Vagina (tissue), 2 donors: Measurements from ENCODE around the gene SLC25A17. TPM values are rescaled to one million over a fixed set of nuclear protein-coding genes. Genes with fewer than 3 reads are reported as not detected.

Experiments used
- DNase-seq, 2 donors: peaks; one replicate each; pipeline ENCODE4 v3.0.0-alpha.2; 2017; ENCODE audit errors: extremely low spot score in 2 of 2
- H3K27ac ChIP-seq: fragments of 200-600 bp; sonication (generic); one replicate; pipeline ENCODE4 v1.5.1; 2019
- H3K27me3 ChIP-seq: fragments of 200-600 bp; sonication (generic); one replicate; pipeline ENCODE4 v1.5.1; 2019
- H3K36me3 ChIP-seq, 2 donors: fragments of 200-600 bp; sonication (generic); one replicate each; pipeline ENCODE4 v1.5.1; 2017 to 2019
- H3K4me1 ChIP-seq: fragments of 200-600 bp; sonication (generic); one replicate; pipeline ENCODE4 v1.5.1; 2019
- H3K4me3 ChIP-seq, 2 donors: fragments of 200-600 bp; sonication (generic); 1 replicate in 1 of 2; 2 replicates in 1 of 2; pipeline ENCODE4 v1.5.1; 2016 to 2019
- H3K9me3 ChIP-seq: fragments of 200-600 bp; sonication (generic); one replicate; pipeline ENCODE4 v1.5.1; 2019
- POLR2A ChIP-seq, 2 donors: fragments of 450-650 bp; IDR thresholded peaks; one replicate each; pipeline ENCODE4 v1.6.1; 2017; ENCODE audit warnings: antibody characterized with exemption in 2 of 2, mild to moderate bottlenecking in 2 of 2, moderate library complexity in 2 of 2
- POLR2AphosphoS5 ChIP-seq, 2 donors: sonication (generic); formaldehyde crosslinking; IDR thresholded peaks; one replicate each; pipeline ENCODE4 v1.9.0; 2017; ENCODE audit warnings: antibody characterized with exemption in 2 of 2, mild to moderate bottlenecking in 2 of 2, low read depth in 1 of 2; ENCODE audit not compliant: insufficient read depth in 1 of 2
- intact Hi-C: fragments of 100-400 bp; cut with DNase I; formaldehyde crosslinking; loops from one replicate; pipeline ENCODE4 v1.15.1; 2023
- total RNA-seq: library from RNA; depleted of rRNA; stranded (reverse); fragments of >200 nt; gene quantifications from one replicate; pipeline ENCODE4 v1.2.3, GENCODE V29; 2016
- TF ChIP-seq, protein P1 (sequence below), 3 experiments: fragments of 450-650 bp in 2 of 3; fragments of 200-600 bp in 1 of 3; sonication (generic) in 1 of 3; IDR thresholded peaks; one replicate each; pipeline ENCODE4 v1.5.1; 2017 to 2019; ENCODE audit warnings: antibody characterized with exemption in 3 of 3, mild to moderate bottlenecking in 2 of 3, moderate library complexity in 2 of 3

The SLC25A17 gene
- total RNA-seq, 1 donor from 2014 or later: 18.4 TPM

DNA sequence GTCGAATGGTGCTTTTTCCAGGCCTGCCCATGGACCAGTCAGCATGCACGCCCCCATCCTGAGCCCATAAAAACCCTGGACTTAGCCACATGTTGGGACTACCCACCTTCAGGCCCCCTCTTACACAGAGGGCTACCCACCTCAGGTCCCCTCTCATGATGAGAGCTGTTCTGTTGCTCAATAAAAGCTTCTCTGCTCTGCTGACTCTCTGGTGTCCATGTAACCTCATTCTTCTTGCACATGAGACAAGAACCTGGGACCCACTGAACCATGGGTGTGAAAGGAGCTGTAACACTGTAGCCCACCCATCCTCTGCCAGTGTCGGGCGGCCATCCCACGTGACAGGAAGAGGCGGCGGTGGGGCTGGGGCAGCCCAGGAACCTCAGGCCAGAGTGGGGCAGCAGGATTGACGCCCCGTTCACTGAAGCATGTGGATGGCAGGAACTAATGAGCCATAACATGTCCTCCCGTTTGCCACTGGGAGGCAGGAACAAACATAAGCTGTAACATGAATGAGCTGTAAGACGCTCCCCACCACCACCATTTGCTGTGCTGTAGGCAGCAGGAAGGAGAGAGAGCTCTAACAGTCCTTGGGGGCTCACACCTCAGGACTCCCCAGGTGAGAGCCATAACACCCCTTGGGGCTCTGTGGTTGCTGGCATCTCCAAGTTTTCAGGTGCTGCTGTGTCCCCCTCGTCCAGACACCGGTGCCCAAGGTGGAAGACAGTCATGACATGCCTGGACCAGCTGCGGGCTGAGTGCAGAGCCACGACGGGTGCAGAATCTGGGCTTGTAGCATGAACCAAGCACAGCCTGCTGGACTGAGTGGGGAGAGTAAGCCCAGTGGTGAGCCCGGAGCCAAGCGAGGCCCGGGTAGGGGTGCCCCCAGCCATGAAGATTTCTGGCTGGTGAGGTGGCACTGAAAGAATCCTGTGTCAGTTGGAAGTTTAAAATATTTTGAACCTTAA is 70.5 kb downstream of the SLC25A17 start:
- Histone ChIP-seq H3K9me3 (no peaks in the 10 kb centered on the region), H3K4me1 (no peaks in the 10 kb centered on the region), H3K27ac (no peak overlapping the region), H3K4me3 (no peak overlapping the region), H3K36me3 (no peaks in the 10 kb centered on the region), H3K27me3 (no peaks in the 10 kb centered on the region)
- TF ChIP-seq POLR2A (IDR thresholded peaks at IDR 0.05) (no peak), POLR2AphosphoS5 (IDR thresholded peaks at IDR 0.05; ENCODE audit: insufficient read depth in 1 of 2, low read depth in 1 of 2) (no peak)
- TF ChIP-seq, protein P1, sequence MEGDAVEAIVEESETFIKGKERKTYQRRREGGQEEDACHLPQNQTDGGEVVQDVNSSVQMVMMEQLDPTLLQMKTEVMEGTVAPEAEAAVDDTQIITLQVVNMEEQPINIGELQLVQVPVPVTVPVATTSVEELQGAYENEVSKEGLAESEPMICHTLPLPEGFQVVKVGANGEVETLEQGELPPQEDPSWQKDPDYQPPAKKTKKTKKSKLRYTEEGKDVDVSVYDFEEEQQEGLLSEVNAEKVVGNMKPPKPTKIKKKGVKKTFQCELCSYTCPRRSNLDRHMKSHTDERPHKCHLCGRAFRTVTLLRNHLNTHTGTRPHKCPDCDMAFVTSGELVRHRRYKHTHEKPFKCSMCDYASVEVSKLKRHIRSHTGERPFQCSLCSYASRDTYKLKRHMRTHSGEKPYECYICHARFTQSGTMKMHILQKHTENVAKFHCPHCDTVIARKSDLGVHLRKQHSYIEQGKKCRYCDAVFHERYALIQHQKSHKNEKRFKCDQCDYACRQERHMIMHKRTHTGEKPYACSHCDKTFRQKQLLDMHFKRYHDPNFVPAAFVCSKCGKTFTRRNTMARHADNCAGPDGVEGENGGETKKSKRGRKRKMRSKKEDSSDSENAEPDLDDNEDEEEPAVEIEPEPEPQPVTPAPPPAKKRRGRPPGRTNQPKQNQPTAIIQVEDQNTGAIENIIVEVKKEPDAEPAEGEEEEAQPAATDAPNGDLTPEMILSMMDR (IDR thresholded peaks at IDR 0.05): no peak
- intact Hi-C loops: no loop called here
- no peak for DNase-seq

DNA sequence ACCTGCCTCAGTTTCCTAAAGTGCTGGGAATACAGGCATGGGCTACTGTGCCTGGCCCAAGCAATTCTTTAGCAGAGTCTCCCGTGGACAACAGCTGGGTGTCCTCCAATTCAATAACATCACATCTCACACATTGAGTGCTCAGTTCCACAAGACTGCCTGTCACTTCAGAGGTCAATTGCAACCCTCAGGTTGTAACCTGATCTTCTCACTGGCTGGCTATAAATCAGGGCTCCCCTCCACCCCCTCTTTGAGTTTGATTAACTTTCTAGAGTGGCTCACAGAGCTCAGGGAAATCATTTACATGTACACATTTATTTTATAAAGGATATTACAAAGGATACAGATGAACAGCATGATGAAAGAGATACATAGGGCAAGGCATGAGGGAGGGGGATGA is 71.8 kb downstream of the SLC25A17 start:
- Histone ChIP-seq H3K9me3 (no peaks in the 10 kb centered on the region), H3K4me1 (no peaks in the 10 kb centered on the region), H3K4me3 (no peak overlapping the region), H3K36me3 (no peaks in the 10 kb centered on the region), H3K27me3 (no peaks in the 10 kb centered on the region), H3K27ac (no peak overlapping the region)
- intact Hi-C loops: no loop called here
- no peak for DNase-seq
- TF ChIP-seq POLR2A (IDR thresholded peaks at IDR 0.05) (no peak), POLR2AphosphoS5 (IDR thresholded peaks at IDR 0.05; ENCODE audit: insufficient read depth in 1 of 2, low read depth in 1 of 2) (no peak)
- TF ChIP-seq, protein P1 (IDR thresholded peaks at IDR 0.05): no peak

DNA sequence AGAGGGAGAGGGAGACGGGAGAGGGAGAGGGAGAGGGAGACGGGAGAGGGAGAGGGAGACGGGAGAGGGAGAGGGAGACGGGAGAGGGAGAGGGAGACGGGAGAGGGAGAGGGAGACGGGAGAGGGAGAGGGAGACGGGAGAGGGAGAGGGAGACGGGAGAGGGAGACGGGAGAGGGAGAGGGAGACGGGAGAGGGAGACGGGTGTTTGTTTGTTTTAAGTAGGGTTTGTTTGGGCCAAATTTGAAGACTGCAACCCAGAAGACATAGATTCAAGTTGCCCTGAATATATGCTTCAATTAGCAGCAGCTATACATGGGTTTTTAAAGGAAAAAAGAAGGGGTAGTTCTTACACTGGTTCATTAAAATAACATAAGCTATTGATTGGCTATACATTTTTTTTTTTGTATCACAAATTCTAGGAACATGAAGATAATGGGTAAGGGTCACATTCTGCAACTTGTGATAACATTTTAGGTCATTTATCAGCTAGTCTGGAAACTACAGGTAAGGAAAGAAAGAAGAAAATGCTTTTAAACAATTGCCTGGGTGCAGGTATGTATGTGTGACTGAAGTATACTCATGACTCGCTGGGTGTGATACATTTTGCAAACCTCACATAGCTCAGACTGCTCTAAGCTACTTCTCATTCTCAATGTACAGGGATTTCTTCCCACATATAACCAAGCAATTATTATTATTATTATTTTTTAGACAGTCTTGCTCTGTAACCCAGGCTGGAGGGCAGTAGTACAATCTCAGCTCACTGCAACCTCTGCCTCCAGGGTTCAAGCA is 72.5 kb downstream of the SLC25A17 start:
- Histone ChIP-seq H3K4me3 (no peak overlapping the region), H3K36me3 (no peaks in the 10 kb centered on the region), H3K4me1 (no peaks in the 10 kb centered on the region), H3K27ac (no peak overlapping the region), H3K9me3 (no peaks in the 10 kb centered on the region), H3K27me3 (no peaks in the 10 kb centered on the region)
- TF ChIP-seq POLR2A (IDR thresholded peaks at IDR 0.05) (no peak), POLR2AphosphoS5 (IDR thresholded peaks at IDR 0.05; ENCODE audit: insufficient read depth in 1 of 2, low read depth in 1 of 2) (no peak)
- TF ChIP-seq, protein P1 (IDR thresholded peaks at IDR 0.05): no peak
- DNase-seq: no peak
- intact Hi-C loops: no loop called here

DNA sequence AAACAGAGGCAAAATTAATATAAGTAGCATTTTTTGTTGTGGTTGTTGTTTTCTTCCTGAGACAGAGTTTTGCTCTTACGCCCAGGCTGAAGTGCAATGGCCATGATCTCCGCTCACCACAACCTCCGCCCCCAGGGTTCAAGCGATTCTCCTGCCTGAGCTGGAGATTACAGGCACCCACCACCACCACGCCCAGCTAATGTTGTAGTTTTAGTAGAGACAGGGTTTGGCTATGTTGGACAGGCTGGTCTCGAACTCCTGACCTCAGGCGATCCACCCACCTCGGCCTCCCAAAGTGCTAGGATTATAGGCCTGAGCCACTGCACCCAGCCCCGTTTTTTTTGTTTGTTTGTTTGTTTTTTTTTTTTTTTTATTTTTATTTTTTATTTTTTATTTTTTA is 75.4 kb downstream of the SLC25A17 start:
- H3K27ac ChIP-seq: no peak overlapping the region

More for the DNA sequence above, 75.4 kb downstream of the SLC25A17 start:
- no peak for TF ChIP-seq POLR2AphosphoS5 (IDR thresholded peaks at IDR 0.05; ENCODE audit: insufficient read depth in 1 of 2, low read depth in 1 of 2)
- TF ChIP-seq, protein P1 (IDR thresholded peaks at IDR 0.05): no peak
- TF ChIP-seq POLR2A (IDR thresholded peaks at IDR 0.05): no peak
- Histone ChIP-seq H3K4me1 (no peaks in the 10 kb centered on the region), H3K36me3 (no peaks in the 10 kb centered on the region), H3K9me3 (no peaks in the 10 kb centered on the region), H3K27me3 (no peaks in the 10 kb centered on the region), H3K4me3 (no peak overlapping the region)
- no peak for DNase-seq
- intact Hi-C loops: no loop called here
